ENCODE results near the gene AADACL4. TPM values are rescaled to one million over a fixed set of nuclear protein-coding genes. Genes with fewer than 3 reads are reported as not detected.

Gene AADACL4
- polyA plus RNA-seq, 1 donor from 2014 or later, result not detected

DNA sequence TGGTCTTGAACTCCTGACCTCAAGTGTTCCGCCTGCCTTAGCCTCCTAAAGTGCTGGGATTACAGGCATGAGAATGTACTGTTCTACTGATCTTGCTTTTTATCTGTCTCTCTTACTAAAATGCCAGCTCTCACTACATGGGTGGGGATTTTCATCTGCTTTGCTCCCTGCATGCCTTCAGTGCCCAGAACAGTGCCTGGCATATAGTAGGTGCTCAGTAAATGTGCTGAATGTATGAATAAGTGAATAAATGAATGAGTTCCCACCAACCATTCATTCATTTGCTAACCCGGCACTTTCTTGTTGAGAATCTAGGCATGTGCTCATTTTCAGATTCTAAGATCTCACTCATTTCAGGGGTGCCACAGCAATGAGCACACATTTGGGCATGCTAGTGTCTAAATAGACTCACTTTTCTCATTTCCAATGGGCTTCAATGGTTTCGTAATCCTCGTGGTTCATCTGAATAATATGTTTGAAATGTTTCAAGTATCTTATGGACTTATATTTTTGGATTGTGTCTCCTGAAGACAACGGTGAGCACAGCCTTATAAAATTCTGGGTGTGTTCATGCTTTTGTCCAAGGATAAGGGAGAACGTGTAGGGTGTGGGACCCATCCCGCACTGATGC, 33.5 kb upstream of the AADACL4 start:
- Histone ChIP-seq H3K36me3 (ENCODE audit: insufficient read depth, low read length) (no peaks in the 10 kb centered on the region), H3K9me3 (ENCODE audit: low read length) (no peaks in the 10 kb centered on the region), H3K4me3 (ENCODE audit: low read length) (no peak overlapping the region), H3K79me2 (replicated peaks; ENCODE audit: insufficient read depth, low read length) (no peaks in the 10 kb centered on the region), H4K20me1 (ENCODE audit: insufficient read depth) (no peaks in the 10 kb centered on the region), H3K27ac (ENCODE audit: low read length) (no peak overlapping the region), H3K4me2 (ENCODE audit: low read length) (no peak overlapping the region), H3K9ac (ENCODE audit: low read length) (no peak overlapping the region), H3F3A (ENCODE audit: insufficient read depth, low read length, poor library complexity, severe bottlenecking) (no peaks in the 10 kb centered on the region), H2AFZ (ENCODE audit: low read depth, low read length) (no peak overlapping the region), H3K27me3 (ENCODE audit: insufficient read depth, low read depth, low read length) (peaks cover 6% of the 10 kb centered on the region), H3K9me2 (ENCODE audit: insufficient read depth, low read length) (no peaks in the 10 kb centered on the region)
- TF ChIP-seq MXI1 (conservative IDR thresholded peaks at IDR 0.05; ENCODE audit: poor library complexity, severe bottlenecking), result no peak
- TF ChIP-seq SMC3 (conservative IDR thresholded peaks at IDR 0.05; ENCODE audit: poor library complexity), result no peak
- no peak for TF ChIP-seq EZH2 (IDR thresholded peaks at IDR 0.05; ENCODE audit: borderline replicate concordance, insufficient read depth, low read length, poor library complexity, severe bottlenecking)
- TF ChIP-seq, protein P1, sequence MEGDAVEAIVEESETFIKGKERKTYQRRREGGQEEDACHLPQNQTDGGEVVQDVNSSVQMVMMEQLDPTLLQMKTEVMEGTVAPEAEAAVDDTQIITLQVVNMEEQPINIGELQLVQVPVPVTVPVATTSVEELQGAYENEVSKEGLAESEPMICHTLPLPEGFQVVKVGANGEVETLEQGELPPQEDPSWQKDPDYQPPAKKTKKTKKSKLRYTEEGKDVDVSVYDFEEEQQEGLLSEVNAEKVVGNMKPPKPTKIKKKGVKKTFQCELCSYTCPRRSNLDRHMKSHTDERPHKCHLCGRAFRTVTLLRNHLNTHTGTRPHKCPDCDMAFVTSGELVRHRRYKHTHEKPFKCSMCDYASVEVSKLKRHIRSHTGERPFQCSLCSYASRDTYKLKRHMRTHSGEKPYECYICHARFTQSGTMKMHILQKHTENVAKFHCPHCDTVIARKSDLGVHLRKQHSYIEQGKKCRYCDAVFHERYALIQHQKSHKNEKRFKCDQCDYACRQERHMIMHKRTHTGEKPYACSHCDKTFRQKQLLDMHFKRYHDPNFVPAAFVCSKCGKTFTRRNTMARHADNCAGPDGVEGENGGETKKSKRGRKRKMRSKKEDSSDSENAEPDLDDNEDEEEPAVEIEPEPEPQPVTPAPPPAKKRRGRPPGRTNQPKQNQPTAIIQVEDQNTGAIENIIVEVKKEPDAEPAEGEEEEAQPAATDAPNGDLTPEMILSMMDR (IDR thresholded peaks at IDR 0.05; ENCODE audit: poor library complexity, severe bottlenecking), result no peak
- TF ChIP-seq POLR2AphosphoS5 (IDR thresholded peaks at IDR 0.05), result no peak
- TF ChIP-seq, protein P2, sequence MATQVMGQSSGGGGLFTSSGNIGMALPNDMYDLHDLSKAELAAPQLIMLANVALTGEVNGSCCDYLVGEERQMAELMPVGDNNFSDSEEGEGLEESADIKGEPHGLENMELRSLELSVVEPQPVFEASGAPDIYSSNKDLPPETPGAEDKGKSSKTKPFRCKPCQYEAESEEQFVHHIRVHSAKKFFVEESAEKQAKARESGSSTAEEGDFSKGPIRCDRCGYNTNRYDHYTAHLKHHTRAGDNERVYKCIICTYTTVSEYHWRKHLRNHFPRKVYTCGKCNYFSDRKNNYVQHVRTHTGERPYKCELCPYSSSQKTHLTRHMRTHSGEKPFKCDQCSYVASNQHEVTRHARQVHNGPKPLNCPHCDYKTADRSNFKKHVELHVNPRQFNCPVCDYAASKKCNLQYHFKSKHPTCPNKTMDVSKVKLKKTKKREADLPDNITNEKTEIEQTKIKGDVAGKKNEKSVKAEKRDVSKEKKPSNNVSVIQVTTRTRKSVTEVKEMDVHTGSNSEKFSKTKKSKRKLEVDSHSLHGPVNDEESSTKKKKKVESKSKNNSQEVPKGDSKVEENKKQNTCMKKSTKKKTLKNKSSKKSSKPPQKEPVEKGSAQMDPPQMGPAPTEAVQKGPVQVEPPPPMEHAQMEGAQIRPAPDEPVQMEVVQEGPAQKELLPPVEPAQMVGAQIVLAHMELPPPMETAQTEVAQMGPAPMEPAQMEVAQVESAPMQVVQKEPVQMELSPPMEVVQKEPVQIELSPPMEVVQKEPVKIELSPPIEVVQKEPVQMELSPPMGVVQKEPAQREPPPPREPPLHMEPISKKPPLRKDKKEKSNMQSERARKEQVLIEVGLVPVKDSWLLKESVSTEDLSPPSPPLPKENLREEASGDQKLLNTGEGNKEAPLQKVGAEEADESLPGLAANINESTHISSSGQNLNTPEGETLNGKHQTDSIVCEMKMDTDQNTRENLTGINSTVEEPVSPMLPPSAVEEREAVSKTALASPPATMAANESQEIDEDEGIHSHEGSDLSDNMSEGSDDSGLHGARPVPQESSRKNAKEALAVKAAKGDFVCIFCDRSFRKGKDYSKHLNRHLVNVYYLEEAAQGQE (IDR thresholded peaks at IDR 0.05; ENCODE audit: borderline replicate concordance), result no peak
- TF ChIP-seq EP300 (conservative IDR thresholded peaks at IDR 0.05; ENCODE audit: poor library complexity, severe bottlenecking), result no peak
- no peak for TF ChIP-seq RAD21 (conservative IDR thresholded peaks at IDR 0.05)
- no peak for TF ChIP-seq TAF1 (IDR thresholded peaks at IDR 0.05; ENCODE audit: low read depth)

DNA sequence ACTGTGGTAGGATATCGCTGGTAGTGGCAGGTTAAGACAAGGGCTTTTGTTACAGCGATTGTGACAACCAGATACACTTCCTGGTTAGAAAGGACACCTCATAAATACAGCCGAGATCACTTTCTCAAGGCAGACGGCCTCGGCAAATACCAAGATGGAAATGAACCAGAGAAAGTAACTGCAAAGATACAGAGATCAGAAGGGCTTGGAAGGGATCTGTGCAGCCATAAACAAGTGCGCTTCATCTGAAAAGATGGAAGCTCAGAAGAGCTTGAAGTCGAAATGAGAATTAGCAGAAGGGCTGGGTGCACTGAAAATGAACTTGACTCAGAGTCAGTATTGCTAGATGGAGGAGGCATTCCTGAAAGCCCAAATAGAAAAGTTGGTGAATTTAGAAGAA, 32.9 kb upstream of the AADACL4 start:
- no peak overlapping the region for H2AFZ ChIP-seq (ENCODE audit: low read depth, low read length)
- H3K9me3 ChIP-seq (ENCODE audit: low read length), result no peaks in the 10 kb centered on the region
- H3K27ac ChIP-seq (ENCODE audit: low read length), result no peak overlapping the region
- H3K27me3 ChIP-seq (ENCODE audit: insufficient read depth, low read depth, low read length), result peaks cover 11% of the 10 kb centered on the region
- no peaks in the 10 kb centered on the region for H3F3A ChIP-seq (ENCODE audit: insufficient read depth, low read length, poor library complexity, severe bottlenecking)
- H3K4me2 ChIP-seq (ENCODE audit: low read length), result no peak overlapping the region
- no peak overlapping the region for H3K9ac ChIP-seq (ENCODE audit: low read length)
- H3K9me2 ChIP-seq (ENCODE audit: insufficient read depth, low read length), result no peaks in the 10 kb centered on the region
- no peaks in the 10 kb centered on the region for H3K36me3 ChIP-seq (ENCODE audit: insufficient read depth, low read length)
- H3K4me3 ChIP-seq (ENCODE audit: low read length), result no peak overlapping the region
- H3K79me2 ChIP-seq (replicated peaks; ENCODE audit: insufficient read depth, low read length), result no peaks in the 10 kb centered on the region
- TF ChIP-seq RAD21 (conservative IDR thresholded peaks at IDR 0.05) (no peak), EP300 (conservative IDR thresholded peaks at IDR 0.05; ENCODE audit: poor library complexity, severe bottlenecking) (no peak), SMC3 (conservative IDR thresholded peaks at IDR 0.05; ENCODE audit: poor library complexity) (no peak), POLR2AphosphoS5 (IDR thresholded peaks at IDR 0.05) (no peak), EZH2 (IDR thresholded peaks at IDR 0.05; ENCODE audit: borderline replicate concordance, insufficient read depth, low read length, poor library complexity, severe bottlenecking) (no peak), MXI1 (conservative IDR thresholded peaks at IDR 0.05; ENCODE audit: poor library complexity, severe bottlenecking) (no peak), TAF1 (IDR thresholded peaks at IDR 0.05; ENCODE audit: low read depth) (no peak)
- TF ChIP-seq, protein P2 (IDR thresholded peaks at IDR 0.05; ENCODE audit: borderline replicate concordance), result no peak
- TF ChIP-seq, protein P1 (IDR thresholded peaks at IDR 0.05; ENCODE audit: poor library complexity, severe bottlenecking), result no peak
- no peaks in the 10 kb centered on the region for H4K20me1 ChIP-seq (ENCODE audit: insufficient read depth)
